Type B pancreatic cell (in vitro differentiated cells): ENCODE measurements around the gene TAT. TPM values are rescaled to one million over a fixed set of nuclear protein-coding genes. Genes with fewer than 3 reads are reported as not detected.
"Not testable (repeated sequence)": the region's sequence is repeated elsewhere in the genome, so short reads cannot be mapped to it uniquely, and the experiment has no call there.

Experiments
- DNase-seq: peaks from one replicate; pipeline ENCODE4 v3.0.0; 2021; ENCODE audit warnings: mixed read lengths; ENCODE audit not compliant: unreplicated experiment; ENCODE audit errors: extremely low spot score
- H3K27ac Mint-ChIP-seq: 2 replicates; pipeline ENCODE4 v1.8.0; 2021; ENCODE audit warnings: mild to moderate bottlenecking, mixed read lengths
- H3K27me3 Mint-ChIP-seq: 2 replicates; pipeline ENCODE4 v1.8.0; 2021; ENCODE audit warnings: mixed read lengths
- H3K36me3 Mint-ChIP-seq: 2 replicates; pipeline ENCODE4 v1.8.0; 2021; ENCODE audit warnings: mixed read lengths
- H3K4me1 Mint-ChIP-seq: one replicate; pipeline ENCODE4 v1.8.0; 2021; ENCODE audit warnings: mixed read lengths; ENCODE audit not compliant: unreplicated experiment
- H3K4me3 Mint-ChIP-seq: 2 replicates; pipeline ENCODE4 v1.8.0; 2021; ENCODE audit warnings: mild to moderate bottlenecking, mixed read lengths
- H3K9me3 Mint-ChIP-seq: 2 replicates; pipeline ENCODE4 v1.8.0; 2021; ENCODE audit warnings: mixed read lengths
- total RNA-seq: library from RNA; stranded (reverse); gene quantifications from 2 replicates; pipeline ENCODE4 v1.2.1, GENCODE V29; 2021; ENCODE audit warnings: low replicate concordance
- TF ChIP-seq, protein P1 (sequence below): fragments of 200-600 bp; sonication (generic); conservative IDR thresholded peaks from 2 replicates; pipeline ENCODE4 v1.5.0; 2021; ENCODE audit warnings: antibody characterized with exemption, mild to moderate bottlenecking

The TAT gene
- total RNA-seq, 1 donor from 2014 or later, result not detected

DNA sequence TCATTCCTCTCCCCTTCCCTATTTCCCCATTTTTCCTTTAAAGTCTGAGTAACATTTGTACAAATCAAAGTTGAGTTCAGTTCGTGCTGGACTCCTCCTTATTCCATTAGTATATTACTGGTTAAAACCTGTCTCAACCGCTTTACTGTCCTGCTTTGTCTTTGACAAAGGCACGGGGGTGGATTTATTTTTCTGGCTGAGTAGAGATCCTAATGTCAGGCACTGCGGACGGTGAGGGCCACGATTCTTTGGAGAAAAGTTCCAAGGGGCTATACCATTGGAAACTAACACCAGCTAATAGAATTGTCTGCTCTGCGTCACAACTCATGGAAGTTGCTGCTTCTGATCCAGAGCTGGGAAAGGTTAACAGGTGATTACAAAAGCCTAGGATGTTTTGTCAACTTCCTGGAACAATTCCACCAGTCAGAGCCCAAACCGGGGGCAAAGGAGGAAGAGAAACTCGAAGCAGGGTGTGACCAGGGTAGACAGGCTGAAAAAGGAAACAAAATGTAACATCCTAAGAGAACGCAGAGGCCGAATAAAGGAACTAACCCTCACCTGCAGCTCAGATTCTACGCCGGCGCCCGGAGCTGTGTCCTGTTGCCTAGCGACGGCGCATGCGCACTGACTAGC is 12.4 kb downstream of the TAT start:
- Mint-ChIP-seq H3K36me3 (no peaks in the 10 kb centered on the region), H3K4me3 (peak overlapping the region; percentile 95), H3K9me3 (no peaks in the 10 kb centered on the region), H3K27ac (peak overlapping the region; percentile 99), H3K4me1 (peaks cover 14% of the 10 kb centered on the region), H3K27me3 (peaks cover 16% of the 10 kb centered on the region)
- DNase-seq, result no peak
- TF ChIP-seq, protein P1, sequence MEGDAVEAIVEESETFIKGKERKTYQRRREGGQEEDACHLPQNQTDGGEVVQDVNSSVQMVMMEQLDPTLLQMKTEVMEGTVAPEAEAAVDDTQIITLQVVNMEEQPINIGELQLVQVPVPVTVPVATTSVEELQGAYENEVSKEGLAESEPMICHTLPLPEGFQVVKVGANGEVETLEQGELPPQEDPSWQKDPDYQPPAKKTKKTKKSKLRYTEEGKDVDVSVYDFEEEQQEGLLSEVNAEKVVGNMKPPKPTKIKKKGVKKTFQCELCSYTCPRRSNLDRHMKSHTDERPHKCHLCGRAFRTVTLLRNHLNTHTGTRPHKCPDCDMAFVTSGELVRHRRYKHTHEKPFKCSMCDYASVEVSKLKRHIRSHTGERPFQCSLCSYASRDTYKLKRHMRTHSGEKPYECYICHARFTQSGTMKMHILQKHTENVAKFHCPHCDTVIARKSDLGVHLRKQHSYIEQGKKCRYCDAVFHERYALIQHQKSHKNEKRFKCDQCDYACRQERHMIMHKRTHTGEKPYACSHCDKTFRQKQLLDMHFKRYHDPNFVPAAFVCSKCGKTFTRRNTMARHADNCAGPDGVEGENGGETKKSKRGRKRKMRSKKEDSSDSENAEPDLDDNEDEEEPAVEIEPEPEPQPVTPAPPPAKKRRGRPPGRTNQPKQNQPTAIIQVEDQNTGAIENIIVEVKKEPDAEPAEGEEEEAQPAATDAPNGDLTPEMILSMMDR, result no peak

DNA sequence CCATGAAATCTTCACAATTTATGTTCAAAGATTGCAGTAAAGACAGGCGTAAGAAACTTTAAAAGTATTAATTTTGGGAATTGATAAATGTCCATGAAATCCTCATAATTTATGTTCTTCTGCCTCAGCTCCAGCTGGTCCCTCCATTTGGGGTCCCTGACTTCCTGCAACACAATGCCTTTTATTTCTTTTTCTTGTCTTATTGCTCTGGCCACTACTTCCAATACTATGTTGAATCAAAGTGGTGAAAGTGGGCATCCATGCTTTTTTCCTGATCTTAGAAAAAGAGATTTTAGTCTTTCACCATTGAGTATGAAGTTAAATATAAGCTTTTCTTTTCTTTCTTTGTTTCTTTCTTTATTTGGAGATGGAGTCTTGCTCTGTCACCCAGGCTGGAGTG is 14.3 kb downstream of the TAT start:
- H3K4me1 Mint-ChIP-seq, result peaks cover 14% of the 10 kb centered on the region
- no peak overlapping the region for H3K4me3 Mint-ChIP-seq
- TF ChIP-seq, protein P1, result no peak
- peaks cover 19% of the 10 kb centered on the region for H3K27me3 Mint-ChIP-seq
- no peaks in the 10 kb centered on the region for H3K36me3 Mint-ChIP-seq
- H3K27ac Mint-ChIP-seq, result no peak overlapping the region
- no peak for DNase-seq
- H3K9me3 Mint-ChIP-seq, result no peaks in the 10 kb centered on the region

DNA sequence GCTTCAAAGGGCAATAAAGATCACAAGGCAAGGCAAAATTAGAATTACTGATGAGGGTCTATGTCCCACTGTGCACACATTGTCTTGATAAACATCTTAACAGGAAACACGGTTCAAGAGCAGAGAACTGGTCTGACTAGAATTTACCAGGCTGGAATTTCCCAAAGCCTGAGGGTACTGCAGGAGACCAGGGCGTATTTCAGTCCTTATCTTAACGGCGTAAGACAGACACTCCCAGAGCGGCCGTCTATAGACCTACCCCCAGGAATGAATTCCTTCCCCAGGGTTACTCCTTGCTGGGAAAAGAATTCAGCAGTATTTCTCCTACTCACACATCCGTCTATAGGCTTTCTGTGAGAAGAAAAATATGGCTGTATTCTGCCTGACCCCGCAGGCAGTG is 15.0 kb downstream of the TAT start:
- not testable (repeated sequence) for DNase-seq, H3K9me3 Mint-ChIP-seq, H3K27ac Mint-ChIP-seq, H3K4me3 Mint-ChIP-seq, H3K36me3 Mint-ChIP-seq
- H3K4me1 Mint-ChIP-seq, result peaks cover 14% of the 10 kb centered on the region
- H3K27me3 Mint-ChIP-seq, result peaks cover 17% of the 10 kb centered on the region

DNA sequence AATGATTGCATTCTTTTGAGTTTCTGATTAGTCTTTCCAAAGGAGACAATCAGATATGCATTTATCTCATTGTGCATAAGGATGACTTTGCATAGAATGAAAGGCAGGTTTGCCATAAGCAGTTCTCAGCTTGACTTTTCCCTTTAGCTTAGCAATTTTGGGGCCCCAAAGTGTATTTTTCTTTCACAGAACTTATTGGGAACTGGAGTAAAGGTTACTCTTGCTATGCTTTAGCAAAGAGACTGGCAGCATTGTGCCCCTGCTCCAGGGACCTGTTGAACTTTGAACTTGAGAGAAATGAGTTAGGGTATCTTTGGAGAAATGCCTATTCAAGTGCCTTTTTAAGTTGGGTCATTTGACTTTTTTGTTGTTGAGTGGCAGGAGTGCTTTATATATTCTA is 17.0 kb downstream of the TAT start:
- no peak for DNase-seq
- H3K4me1 Mint-ChIP-seq, result peaks cover 5% of the 10 kb centered on the region
- H3K9me3 Mint-ChIP-seq, result no peaks in the 10 kb centered on the region
- H3K4me3 Mint-ChIP-seq, result no peak overlapping the region
- peaks cover 16% of the 10 kb centered on the region for H3K27me3 Mint-ChIP-seq
- H3K27ac Mint-ChIP-seq, result no peak overlapping the region
- TF ChIP-seq, protein P1, result no peak
- no peaks in the 10 kb centered on the region for H3K36me3 Mint-ChIP-seq

DNA sequence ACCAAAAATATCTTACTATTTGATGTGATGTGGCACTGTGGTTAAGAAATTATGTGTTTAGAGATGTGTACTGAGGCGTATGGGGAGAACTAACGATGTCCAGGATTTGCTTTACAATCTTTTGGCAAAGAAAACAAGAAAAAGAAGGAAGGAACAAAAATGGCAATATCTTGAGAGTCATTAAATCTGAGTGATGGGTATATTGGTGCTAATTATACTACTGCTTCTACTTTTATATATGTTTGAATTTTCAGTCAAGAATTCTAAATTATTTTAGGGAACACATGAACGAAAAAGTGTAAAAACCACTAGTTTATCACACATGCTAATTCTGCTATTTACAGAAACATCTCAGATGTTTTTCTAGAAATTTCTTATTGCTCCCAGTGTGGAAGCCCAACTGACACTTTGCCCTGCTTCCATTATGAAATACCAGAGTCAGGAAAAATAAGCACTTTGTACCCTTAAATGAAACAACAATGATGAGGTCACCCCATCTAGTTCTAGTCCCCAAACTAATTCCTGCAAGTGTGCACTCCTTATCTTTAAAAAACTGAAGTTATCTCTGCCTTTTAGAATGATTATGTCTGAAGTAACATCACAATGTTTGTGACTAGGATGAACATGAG is 18.8 kb downstream of the TAT start:
- DNase-seq, result no peak
- Mint-ChIP-seq H3K4me1 (no peaks in the 10 kb centered on the region), H3K27ac (no peak overlapping the region), H3K4me3 (no peak overlapping the region), H3K9me3 (no peaks in the 10 kb centered on the region), H3K36me3 (no peaks in the 10 kb centered on the region), H3K27me3 (peaks cover 16% of the 10 kb centered on the region)
- TF ChIP-seq, protein P1, result no peak

DNA sequence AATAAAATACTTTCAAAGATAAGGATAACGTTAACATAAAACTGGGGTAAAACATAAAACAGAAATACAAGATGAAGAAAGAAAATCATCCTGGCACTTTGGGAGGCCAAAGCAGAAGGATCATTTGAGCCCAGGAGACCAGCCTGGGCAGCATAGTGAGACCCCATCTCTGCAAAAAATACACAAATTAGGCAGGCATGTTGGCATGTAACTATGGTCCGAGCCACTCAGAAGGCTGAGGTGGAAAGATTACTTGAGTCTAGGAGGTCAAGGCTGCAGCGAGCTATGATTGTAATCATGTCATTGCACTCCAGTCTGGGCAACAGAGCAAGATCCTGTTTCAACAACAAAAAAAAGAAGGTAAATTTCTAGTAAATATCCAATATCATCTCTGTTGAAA is 19.6 kb downstream of the TAT start:
- TF ChIP-seq, protein P1, result no peak
- Mint-ChIP-seq H3K4me1 (no peaks in the 10 kb centered on the region), H3K9me3 (no peaks in the 10 kb centered on the region), H3K4me3 (no peak overlapping the region), H3K36me3 (no peaks in the 10 kb centered on the region), H3K27me3 (peaks cover 22% of the 10 kb centered on the region), H3K27ac (no peak overlapping the region)
- DNase-seq, result no peak
